Stomach (tissue), 9 donors: Measurements from ENCODE around the gene PCP4L1. TPM values are rescaled to one million over a fixed set of nuclear protein-coding genes. Genes with fewer than 3 reads are reported as not detected.

Experiments used
- DNase-seq, 2 donors: peaks; one replicate each; pipeline versions ENCODE4 v3.0.0 to v3.0.0-alpha.2; 2013 to 2019
- H3K27ac ChIP-seq, 5 donors: fragments of 200-600 bp in 4 of 5; sonication (generic) in 4 of 5; one replicate each; pipeline ENCODE4 v1.5.1; 2013 to 2019; ENCODE audit warnings: mild to moderate bottlenecking in 1 of 5, moderate library complexity in 1 of 5
- H3K27me3 ChIP-seq, 3 donors: fragments of 200-600 bp; sonication (generic); one replicate each; pipeline ENCODE4 v1.5.1; 2017 to 2019; ENCODE audit warnings: mixed run types in 1 of 3
- H3K36me3 ChIP-seq, 4 donors: fragments of 200-600 bp; sonication (generic); 1 replicate in 3 of 4; 2 replicates in 1 of 4; pipeline ENCODE4 v1.5.1; 2016 to 2019
- H3K4me1 ChIP-seq, 4 donors: fragments of 200-600 bp; sonication (generic); one replicate each; pipeline ENCODE4 v1.5.1; 2016 to 2019
- H3K4me3 ChIP-seq, 4 donors: fragments of 200-600 bp; sonication (generic) in 3 of 4; one replicate each; pipeline ENCODE4 v1.5.1; 2016 to 2019; ENCODE audit warnings: mild to moderate bottlenecking in 1 of 4
- H3K9me3 ChIP-seq, 4 donors: fragments of 200-600 bp; sonication (generic); one replicate each; pipeline ENCODE4 v1.5.1; 2016 to 2019
- EP300 ChIP-seq: sonication (generic); formaldehyde crosslinking; IDR thresholded peaks from one replicate; pipeline ENCODE4 v1.6.1; 2017; ENCODE audit warnings: antibody characterized with exemption
- POLR2A ChIP-seq, 4 donors: fragments of 450-650 bp; IDR thresholded peaks; one replicate each; pipeline ENCODE4 v1.6.1; 2016; ENCODE audit warnings: antibody characterized with exemption in 4 of 4, control low read depth in 2 of 4, mild to moderate bottlenecking in 1 of 4, moderate library complexity in 1 of 4
- POLR2AphosphoS5 ChIP-seq, 3 donors: sonication (generic); formaldehyde crosslinking; IDR thresholded peaks; one replicate each; pipeline ENCODE4 v1.6.1; 2016; ENCODE audit warnings: antibody characterized with exemption in 3 of 3
- WGBS, 5 donors: extraction: QIAGEN DNeasy Blood & Tissue Kit in 3 of 5; methylation state at CpG; one replicate each; pipeline versions ENCODE4 v1.1.5 to v1.1.7; 2013 to 2018; 5-methylcytosine and 5-hydroxymethylcytosine counted together
- intact Hi-C: fragments of 100-400 bp; cut with DNase I; formaldehyde crosslinking; loops from one replicate; pipeline ENCODE4 v1.15.1; 2023; ENCODE audit warnings: low total_unique reads
- polyA plus RNA-seq, 3 donors: library from polyadenylated mRNA; stranded (reverse); fragments of 200-250 nt; gene quantifications; one replicate each; pipeline ENCODE4 v1.2.3, GENCODE V29; 2013
- total RNA-seq, 5 donors: library from RNA; depleted of rRNA; stranded (reverse); fragments of >200 nt; gene quantifications; one replicate each; pipeline versions ENCODE4 v1.1.0 to v1.2.3, GENCODE V29; 2014 to 2016
- TF ChIP-seq, protein P1 (sequence below), 7 experiments: fragments of 450-650 bp in 4 of 7; fragments of 200-600 bp in 3 of 7; sonication (generic) in 3 of 7; IDR thresholded peaks; one replicate each; pipeline ENCODE4 v1.5.1; 2016 to 2019; ENCODE audit warnings: antibody characterized with exemption in 7 of 7, control low read depth in 2 of 7, mild to moderate bottlenecking in 1 of 7
- donor health status: healthy with polysubstance abuse.
- donor health status: Bipolar disorder and iron deficiency.
- donor health status: healthy.

Gene PCP4L1
- total and polyA plus RNA-seq, 8 donors = 12.6 to 19.4 (median 17.6) TPM; not detected in 5

DNA sequence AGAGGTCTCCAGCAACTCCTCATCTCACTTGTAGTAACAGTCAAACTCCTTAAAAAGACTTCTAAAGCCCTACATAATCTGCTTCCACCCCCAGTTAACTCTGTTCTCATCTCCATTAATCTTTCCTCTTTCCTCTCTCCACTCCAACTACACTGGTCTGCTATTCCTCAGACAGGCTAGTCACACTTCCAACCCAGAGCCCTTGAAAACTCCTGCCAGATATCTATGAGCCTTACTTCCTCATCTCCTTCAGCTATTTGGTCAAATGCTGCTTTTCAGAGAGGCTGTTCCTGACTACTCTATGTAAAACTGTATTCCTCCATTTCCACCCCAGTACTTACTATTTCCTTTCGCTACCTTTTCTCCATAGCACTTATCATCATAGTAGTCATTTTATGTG, 24.4 kb downstream of the PCP4L1 start:
- Histone ChIP-seq H3K4me3 (no peak overlapping the region), H3K27ac (no peak overlapping the region), H3K4me1 (no peaks in the 10 kb centered on the region), H3K9me3 (no peaks in the 10 kb centered on the region), H3K27me3 (no peaks in the 10 kb centered on the region), H3K36me3 (no peaks in the 10 kb centered on the region)
- DNase-seq = no peak
- intact Hi-C loops = no loop called here
- no peak for TF ChIP-seq EP300
- TF ChIP-seq, protein P1, sequence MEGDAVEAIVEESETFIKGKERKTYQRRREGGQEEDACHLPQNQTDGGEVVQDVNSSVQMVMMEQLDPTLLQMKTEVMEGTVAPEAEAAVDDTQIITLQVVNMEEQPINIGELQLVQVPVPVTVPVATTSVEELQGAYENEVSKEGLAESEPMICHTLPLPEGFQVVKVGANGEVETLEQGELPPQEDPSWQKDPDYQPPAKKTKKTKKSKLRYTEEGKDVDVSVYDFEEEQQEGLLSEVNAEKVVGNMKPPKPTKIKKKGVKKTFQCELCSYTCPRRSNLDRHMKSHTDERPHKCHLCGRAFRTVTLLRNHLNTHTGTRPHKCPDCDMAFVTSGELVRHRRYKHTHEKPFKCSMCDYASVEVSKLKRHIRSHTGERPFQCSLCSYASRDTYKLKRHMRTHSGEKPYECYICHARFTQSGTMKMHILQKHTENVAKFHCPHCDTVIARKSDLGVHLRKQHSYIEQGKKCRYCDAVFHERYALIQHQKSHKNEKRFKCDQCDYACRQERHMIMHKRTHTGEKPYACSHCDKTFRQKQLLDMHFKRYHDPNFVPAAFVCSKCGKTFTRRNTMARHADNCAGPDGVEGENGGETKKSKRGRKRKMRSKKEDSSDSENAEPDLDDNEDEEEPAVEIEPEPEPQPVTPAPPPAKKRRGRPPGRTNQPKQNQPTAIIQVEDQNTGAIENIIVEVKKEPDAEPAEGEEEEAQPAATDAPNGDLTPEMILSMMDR (IDR thresholded peaks at IDR 0.05) = no peak
- no peak for TF ChIP-seq POLR2AphosphoS5 (IDR thresholded peaks at IDR 0.05)
- 93 to 100% (median 98%) methylated on average over 1 of the region's 1 CpG for WGBS, 5 donors

DNA sequence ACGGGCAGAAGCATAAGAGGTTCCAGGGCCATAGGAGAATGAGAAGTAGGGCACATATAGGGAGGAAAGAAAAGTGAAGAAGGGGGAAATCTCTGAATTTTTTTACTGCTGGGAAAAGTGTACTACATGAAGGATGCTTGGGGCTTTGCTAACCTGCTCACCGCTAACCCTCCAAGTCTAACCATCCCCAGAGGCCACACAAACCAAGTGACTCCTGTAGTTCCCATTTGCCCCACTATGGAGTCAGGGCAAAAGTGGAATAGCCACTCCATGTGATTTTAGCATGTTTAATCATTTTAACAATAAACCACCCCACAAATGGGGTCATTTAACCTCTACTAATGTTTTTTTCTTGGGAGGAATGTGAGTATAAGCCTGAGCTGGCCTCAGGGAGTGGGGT, 26.6 kb downstream of the PCP4L1 start:
- no peak for DNase-seq
- TF ChIP-seq EP300 (no peak), POLR2AphosphoS5 (IDR thresholded peaks at IDR 0.05) (no peak), POLR2A (IDR thresholded peaks at IDR 0.05) (no peak)
- TF ChIP-seq, protein P1 (IDR thresholded peaks at IDR 0.05) = no peak
- Histone ChIP-seq H3K9me3 (no peaks in the 10 kb centered on the region), H3K27me3 (no peaks in the 10 kb centered on the region), H3K4me1 (no peaks in the 10 kb centered on the region), H3K4me3 (no peak overlapping the region), H3K27ac (no peak overlapping the region), H3K36me3 (no peaks in the 10 kb centered on the region)
- 95 to 98% (median 98%) methylated on average over 2 of the region's 2 CpGs for WGBS, 5 donors
- intact Hi-C loops = no loop called here

DNA sequence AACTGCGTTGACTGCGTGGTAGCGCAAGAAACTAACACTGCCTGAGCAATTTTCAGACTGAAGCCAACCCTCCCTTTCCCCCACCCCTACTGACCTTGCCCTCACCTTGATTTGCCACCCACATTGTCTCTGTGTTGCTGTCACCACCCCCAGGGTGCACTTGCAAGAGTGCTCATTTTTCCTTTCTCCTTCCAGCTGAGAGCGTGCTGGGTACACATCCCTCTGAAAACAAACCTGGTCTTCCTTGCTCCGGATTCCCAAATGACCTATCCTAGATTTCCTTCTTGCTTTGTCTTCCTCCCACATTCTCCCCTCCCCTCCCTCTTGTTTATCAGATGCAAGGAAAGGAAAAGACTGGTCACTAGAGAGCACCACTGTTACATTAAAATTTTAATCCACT, 27.0 kb downstream of the PCP4L1 start:
- no peak for TF ChIP-seq POLR2A (IDR thresholded peaks at IDR 0.05)
- no peak for TF ChIP-seq EP300
- TF ChIP-seq, protein P1 (IDR thresholded peaks at IDR 0.05) = no peak
- no peak for TF ChIP-seq POLR2AphosphoS5 (IDR thresholded peaks at IDR 0.05)
- WGBS, 5 donors = 61 to 77% (median 69%) methylated on average over 5 of the region's 5 CpGs
- Histone ChIP-seq H3K27ac (no peak overlapping the region), H3K9me3 (no peaks in the 10 kb centered on the region), H3K27me3 (no peaks in the 10 kb centered on the region), H3K4me3 (no peak overlapping the region), H3K36me3 (no peaks in the 10 kb centered on the region), H3K4me1 (no peaks in the 10 kb centered on the region)
- DNase-seq = no peak
- intact Hi-C loops = no loop called here

DNA sequence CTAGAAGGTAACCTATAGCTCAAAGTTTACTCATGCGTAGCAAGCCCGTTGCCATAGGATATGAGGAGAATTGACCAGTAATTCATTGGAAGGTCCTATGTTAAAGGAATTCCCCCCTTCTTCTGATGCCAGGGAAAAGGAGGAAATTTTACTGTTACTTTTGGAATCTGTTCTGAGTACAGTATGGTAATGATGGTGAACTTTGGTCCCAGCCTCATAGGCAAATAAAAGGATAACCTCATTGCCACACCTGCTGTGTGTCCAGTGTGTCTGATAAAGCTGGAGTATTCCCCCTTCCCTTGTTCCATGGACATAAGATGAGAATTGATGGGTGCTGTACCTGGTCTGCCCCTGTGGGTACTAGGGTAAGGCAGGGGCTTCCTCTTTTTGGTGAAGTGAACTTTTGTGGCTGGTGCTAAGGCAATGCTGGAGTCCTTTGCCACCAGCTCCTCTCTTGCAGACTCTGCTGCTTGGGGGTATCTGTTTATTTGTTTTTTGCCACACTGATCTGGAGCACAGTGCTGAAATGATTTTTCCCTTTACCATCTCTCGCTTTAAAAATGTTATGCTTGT, 29.0 kb downstream of the PCP4L1 start:
- peak in 1 of 2 donors; percentile 15 for DNase-seq
- H3K36me3 ChIP-seq = no peaks in the 10 kb centered on the region
- no peak overlapping the region for H3K4me3 ChIP-seq
- H3K27ac ChIP-seq = no peak overlapping the region
- no peak for TF ChIP-seq EP300
- no peak for TF ChIP-seq POLR2AphosphoS5 (IDR thresholded peaks at IDR 0.05)
- TF ChIP-seq, protein P1 (IDR thresholded peaks at IDR 0.05) = no peak
- no peak for TF ChIP-seq POLR2A (IDR thresholded peaks at IDR 0.05)
- intact Hi-C loops = no loop called here
- H3K27me3 ChIP-seq = no peaks in the 10 kb centered on the region
- H3K9me3 ChIP-seq = no peaks in the 10 kb centered on the region
- 76 to 90% (median 80%) methylated on average over 3 of the region's 3 CpGs for WGBS, 5 donors
- no peaks in the 10 kb centered on the region for H3K4me1 ChIP-seq
